ENCODE results near the gene MEI1.

The MEI1 gene

DNA sequence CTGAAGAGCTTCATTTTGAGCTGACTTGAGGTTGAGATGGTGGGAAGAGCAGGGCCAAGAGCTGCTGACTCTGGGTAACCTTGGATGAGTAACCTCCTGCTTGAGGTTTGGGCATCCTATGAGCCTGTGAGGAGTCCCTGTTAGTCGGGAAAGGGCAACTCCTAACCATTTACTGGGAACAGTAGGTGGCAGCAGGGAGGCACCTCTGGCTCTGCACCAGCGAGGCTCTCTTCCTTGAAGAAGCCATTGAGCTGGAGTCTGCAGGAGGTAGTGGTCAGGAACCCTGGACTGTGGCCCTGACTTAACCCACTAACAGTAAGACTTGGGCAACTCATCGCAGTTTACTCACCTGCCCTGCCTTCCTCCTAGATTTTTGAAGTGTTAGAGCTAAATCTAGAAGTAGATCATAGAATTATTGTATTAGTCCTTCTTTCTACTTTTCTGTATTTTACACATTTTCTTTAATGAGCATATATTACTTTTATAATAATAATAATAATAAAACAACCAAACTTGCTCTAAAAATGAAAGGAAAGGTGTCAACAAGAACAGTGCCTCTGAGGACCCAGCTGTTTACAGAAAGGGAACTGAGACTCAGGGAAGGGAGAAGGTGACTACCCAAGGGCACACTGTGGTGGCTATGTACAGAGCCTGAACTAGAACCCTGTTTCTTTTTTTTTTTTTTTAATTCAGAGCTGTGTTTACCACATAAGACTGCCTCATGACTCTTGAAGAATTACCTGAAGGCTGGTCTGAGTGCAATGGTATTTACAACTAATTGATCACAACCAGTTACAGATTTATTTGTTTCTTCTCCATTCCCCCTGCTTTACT, 47.5 kb downstream of the MEI1 start:
- Histone ChIP-seq H3K36me3 (ENCODE audit: insufficient read depth, low read length) (no peaks in the 10 kb centered on the region), H3K27ac (ENCODE audit: low read depth, low read length) (no peak overlapping the region), H3K4me3 (ENCODE audit: low read length) (no peak overlapping the region), H3K9ac (ENCODE audit: low read depth, low read length) (no peak overlapping the region), H3K4me1 (ENCODE audit: insufficient read depth, low read length) (peaks cover 6% of the 10 kb centered on the region; the same call in 1 of the 2 replicates), H3K27me3 (ENCODE audit: insufficient read depth, low read length) (peaks cover 2% of the 10 kb centered on the region; the same call in 1 of the 2 replicates), H3K9me3 (ENCODE audit: insufficient read depth, low read depth, low read length) (no peaks in the 10 kb centered on the region)
- 4% methylated on average over 3 of the region's 3 CpGs for WGBS

DNA sequence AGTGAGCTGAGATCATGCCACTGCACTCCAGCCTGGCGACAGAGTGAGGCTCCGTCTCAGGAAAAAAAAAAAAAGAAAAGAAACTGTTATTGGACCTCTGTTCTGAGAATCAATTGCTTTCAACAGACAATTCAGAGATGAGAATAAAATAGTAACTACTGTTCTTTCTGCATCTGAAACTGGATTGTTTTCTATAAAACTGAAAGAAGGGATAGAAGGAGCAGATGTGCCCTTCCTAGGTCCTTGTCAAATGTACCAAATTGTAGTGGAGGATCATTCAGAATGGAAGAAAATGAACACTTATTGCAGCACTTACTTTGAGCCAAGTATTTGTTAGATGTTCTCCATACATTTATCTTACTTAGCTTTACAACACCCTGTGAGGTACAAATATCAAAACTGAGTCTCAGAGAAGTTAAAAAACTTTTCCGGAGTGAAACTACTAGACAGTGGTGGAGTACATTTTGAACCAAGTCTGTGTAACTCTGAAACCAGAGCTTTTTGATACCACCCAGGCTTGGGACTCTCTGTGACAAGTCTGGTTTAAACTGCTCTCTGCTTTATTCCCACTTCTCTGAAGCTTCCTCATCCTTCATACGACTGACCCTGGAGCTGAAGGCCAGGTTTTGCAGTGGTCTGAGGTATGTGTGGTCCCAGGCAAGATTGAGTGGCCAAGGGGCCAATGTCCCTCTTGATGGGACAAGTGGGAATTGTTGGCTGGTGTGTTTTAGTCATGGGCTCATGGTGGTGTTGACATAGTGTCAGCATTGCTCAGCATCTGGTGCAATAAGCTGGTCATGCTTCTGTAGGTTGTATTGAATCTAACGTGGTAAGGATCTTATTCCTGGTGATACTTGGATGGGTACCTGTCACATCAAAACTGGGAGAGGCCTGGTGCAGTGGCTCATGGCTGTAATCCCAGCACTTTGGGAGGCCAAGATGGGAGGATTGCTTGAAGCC, 53.0 kb downstream of the MEI1 start:
- Histone ChIP-seq H3K27me3 (ENCODE audit: insufficient read depth, low read length) (no peaks in the 10 kb centered on the region), H3K9me3 (ENCODE audit: insufficient read depth, low read depth, low read length) (no peaks in the 10 kb centered on the region), H3K36me3 (ENCODE audit: insufficient read depth, low read length) (no peaks in the 10 kb centered on the region), H3K4me3 (ENCODE audit: low read length) (no peak overlapping the region), H3K9ac (ENCODE audit: low read depth, low read length) (no peak overlapping the region), H3K27ac (ENCODE audit: low read depth, low read length) (no peak overlapping the region), H3K4me1 (ENCODE audit: insufficient read depth, low read length) (peaks cover 14% of the 10 kb centered on the region; the same call in 1 of the 2 replicates)
- 96% methylated on average over 5 of the region's 5 CpGs for WGBS

DNA sequence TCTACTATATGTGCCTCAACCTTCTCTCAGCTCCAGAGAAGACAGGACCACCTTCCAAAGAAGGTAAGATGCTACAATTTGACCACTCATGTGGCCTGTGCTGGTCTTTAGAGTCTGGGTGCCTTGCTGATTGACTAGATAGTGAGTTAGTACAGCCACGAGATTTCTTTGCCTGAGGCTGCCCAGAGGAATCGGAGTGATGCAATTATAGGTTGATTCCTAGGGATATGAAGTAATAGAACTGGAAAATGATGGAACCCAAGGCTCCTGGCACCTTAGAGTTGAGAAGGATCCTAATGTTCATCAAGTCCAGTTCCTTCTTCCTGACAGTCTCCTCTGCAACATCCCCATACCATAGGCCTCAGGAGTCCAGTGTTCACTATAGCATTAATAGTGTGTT, 54.7 kb downstream of the MEI1 start:
- peaks cover 14% of the 10 kb centered on the region; the same call in 1 of the 2 replicates for H3K4me1 ChIP-seq (ENCODE audit: insufficient read depth, low read length)
- WGBS = 45% methylated on average over 2 of the region's 2 CpGs
- H3K9ac ChIP-seq (ENCODE audit: low read depth, low read length) = no peak overlapping the region

DNA sequence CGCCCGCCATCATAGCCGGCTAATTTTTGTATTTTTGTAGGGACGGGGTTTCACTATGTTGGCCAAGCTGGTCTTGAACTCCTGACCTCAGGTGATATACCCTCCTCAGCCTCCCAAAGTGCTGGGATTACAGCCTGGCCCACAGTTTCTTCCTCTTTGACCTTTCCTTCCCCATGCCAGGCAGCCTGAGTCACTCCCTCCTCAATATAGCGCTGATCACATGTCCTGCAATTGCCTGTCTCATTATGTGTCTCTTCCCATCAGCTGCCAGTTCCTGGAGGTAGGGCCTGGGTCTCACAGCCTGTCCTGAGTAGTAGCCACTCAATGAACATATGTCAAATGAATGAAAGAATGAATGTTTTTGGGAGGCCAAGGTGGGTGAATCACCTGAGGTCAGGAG, 58.2 kb downstream of the MEI1 start:
- no peaks in the 10 kb centered on the region for H3K36me3 ChIP-seq (ENCODE audit: insufficient read depth, low read length)
- WGBS = 99% methylated on average over 5 of the region's 5 CpGs
- H3K9me3 ChIP-seq (ENCODE audit: insufficient read depth, low read depth, low read length) = no peaks in the 10 kb centered on the region
- 0 out of 2 replicates have a peak, but pooled peaks cover 8% of the 10 kb centered on the region for H3K4me1 ChIP-seq (ENCODE audit: insufficient read depth, low read length)
- no peak overlapping the region for H3K9ac ChIP-seq (ENCODE audit: low read depth, low read length)
- no peak overlapping the region for H3K27ac ChIP-seq (ENCODE audit: low read depth, low read length)
- H3K27me3 ChIP-seq (ENCODE audit: insufficient read depth, low read length) = no peaks in the 10 kb centered on the region
- no peak overlapping the region for H3K4me3 ChIP-seq (ENCODE audit: low read length)

More for the DNA sequence above, 54.7 kb downstream of the MEI1 start:
- Histone ChIP-seq H3K27me3 (ENCODE audit: insufficient read depth, low read length) (no peaks in the 10 kb centered on the region), H3K36me3 (ENCODE audit: insufficient read depth, low read length) (no peaks in the 10 kb centered on the region), H3K9me3 (ENCODE audit: insufficient read depth, low read depth, low read length) (no peaks in the 10 kb centered on the region), H3K4me3 (ENCODE audit: low read length) (no peak overlapping the region), H3K27ac (ENCODE audit: low read depth, low read length) (no peak overlapping the region)

DNA sequence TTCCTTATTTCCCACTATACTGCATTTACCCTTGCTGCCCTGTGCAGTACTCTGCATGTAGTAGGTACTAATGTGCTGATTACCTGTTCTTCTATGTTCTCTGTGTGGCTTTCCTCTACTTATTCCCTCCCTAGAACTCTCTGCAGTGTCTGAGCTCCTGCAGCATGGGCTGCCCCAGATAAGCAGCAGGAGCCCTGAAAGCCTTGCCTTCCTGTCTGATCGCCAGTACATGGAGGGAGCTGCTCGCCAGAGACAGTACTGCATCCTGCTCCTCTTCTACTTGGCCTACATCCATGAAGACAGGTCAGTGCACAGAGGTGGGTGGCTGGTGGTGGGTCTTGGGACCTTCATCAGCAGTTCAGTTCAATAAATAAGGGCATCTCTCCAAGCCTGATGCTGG, 58.9 kb downstream of the MEI1 start:
- WGBS = 95% methylated on average over 2 of the region's 2 CpGs
- Histone ChIP-seq H3K27ac (ENCODE audit: low read depth, low read length) (no peak overlapping the region), H3K4me3 (ENCODE audit: low read length) (no peak overlapping the region), H3K36me3 (ENCODE audit: insufficient read depth, low read length) (no peaks in the 10 kb centered on the region), H3K9me3 (ENCODE audit: insufficient read depth, low read depth, low read length) (no peaks in the 10 kb centered on the region), H3K4me1 (ENCODE audit: insufficient read depth, low read length) (0 out of 2 replicates have a peak, but pooled peaks cover 8% of the 10 kb centered on the region), H3K9ac (ENCODE audit: low read depth, low read length) (no peak overlapping the region), H3K27me3 (ENCODE audit: insufficient read depth, low read length) (no peaks in the 10 kb centered on the region)

DNA sequence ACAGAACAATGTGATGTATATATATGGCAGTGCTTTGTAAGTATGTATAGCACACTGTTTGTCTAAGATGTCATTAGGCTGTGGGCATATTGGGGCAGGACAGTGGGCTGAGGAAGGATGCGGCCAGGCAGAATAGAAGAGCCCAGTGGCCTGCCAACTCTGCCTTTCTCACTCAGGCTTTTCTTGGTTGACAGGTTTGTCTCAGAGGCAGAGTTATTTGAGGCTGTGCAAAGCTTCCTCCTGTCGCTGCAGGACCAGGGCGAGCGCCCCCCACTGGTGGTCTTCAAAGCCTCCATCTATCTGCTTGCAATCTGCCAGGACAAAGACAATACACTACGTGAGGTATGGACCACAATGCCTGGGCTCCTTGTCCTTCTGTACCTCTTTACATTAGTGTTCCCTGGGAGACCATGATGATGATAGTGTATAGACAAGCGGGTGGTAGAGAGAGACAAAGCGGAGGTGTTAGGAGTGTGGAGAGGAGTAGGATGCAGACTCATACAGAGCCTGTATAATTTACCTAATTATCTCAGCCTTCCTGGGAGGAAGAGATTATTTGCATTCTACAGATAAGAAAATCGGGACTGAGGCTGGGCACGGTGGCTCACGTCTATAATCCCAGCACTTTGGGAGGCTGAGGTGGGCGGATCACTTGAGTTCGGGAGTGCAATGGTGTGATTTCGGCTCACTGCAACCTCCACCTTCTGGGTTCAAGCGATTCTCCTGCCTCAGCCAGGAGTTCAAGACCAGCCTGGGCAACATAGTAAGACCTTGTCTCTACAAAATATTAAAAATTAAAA, 63.9 kb downstream of the MEI1 start:
- Histone ChIP-seq H3K27me3 (ENCODE audit: insufficient read depth, low read length) (no peaks in the 10 kb centered on the region), H3K9me3 (ENCODE audit: insufficient read depth, low read depth, low read length) (no peaks in the 10 kb centered on the region), H3K4me1 (ENCODE audit: insufficient read depth, low read length) (no peaks in the 10 kb centered on the region), H3K9ac (ENCODE audit: low read depth, low read length) (no peak overlapping the region), H3K36me3 (ENCODE audit: insufficient read depth, low read length) (no peaks in the 10 kb centered on the region), H3K27ac (ENCODE audit: low read depth, low read length) (no peak overlapping the region), H3K4me3 (ENCODE audit: low read length) (no peak overlapping the region)
- WGBS = 61% methylated on average over 12 of the region's 14 CpGs

DNA sequence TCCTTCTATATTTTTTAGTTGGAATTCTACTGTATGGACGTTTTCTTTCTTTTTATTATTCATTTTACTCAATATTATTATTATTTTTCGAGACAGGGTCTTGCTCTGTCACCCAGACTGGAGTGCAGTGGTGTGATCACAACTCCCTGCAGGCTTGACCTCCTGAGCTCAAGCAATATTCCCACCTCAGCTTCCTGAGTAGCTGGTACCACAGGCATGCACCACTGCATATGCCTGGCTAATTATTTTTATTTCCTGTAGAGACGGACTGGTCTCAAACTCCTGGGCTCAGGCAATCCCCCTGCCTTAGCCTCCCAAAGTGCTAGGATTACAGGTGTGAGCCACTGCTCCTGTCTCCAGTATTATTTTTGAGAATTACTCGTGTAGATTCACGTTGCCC, 67.2 kb downstream of the MEI1 start:
- no peaks in the 10 kb centered on the region for H3K4me1 ChIP-seq (ENCODE audit: insufficient read depth, low read length)
- H3K4me3 ChIP-seq (ENCODE audit: low read length) = no peak overlapping the region
- no peak overlapping the region for H3K27ac ChIP-seq (ENCODE audit: low read depth, low read length)
- H3K27me3 ChIP-seq (ENCODE audit: insufficient read depth, low read length) = no peaks in the 10 kb centered on the region
- H3K9ac ChIP-seq (ENCODE audit: low read depth, low read length) = no peak overlapping the region
- WGBS = 96% methylated on average over 4 of the region's 5 CpGs
- no peaks in the 10 kb centered on the region for H3K36me3 ChIP-seq (ENCODE audit: insufficient read depth, low read length)
- H3K9me3 ChIP-seq (ENCODE audit: insufficient read depth, low read depth, low read length) = no peaks in the 10 kb centered on the region

DNA sequence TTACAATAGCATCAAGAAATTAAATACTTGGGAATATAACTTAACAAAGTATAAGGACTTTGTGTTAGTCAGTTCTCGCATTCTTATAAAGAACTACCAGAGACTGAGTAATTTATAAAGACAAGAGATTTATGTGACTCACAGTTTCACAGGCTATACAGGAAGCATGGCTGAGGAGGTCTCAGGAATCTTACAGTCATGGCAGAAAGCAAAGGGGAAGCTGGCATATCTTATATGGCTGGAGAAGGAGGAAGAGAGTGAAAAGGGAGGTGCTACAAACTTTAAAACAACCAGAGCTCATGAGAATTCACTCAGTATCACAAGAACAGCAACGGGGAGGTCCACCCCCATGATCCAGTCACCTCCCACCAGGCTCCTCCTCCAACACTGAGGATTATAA, 69.1 kb downstream of the MEI1 start:
- Histone ChIP-seq H3K9ac (ENCODE audit: low read depth, low read length) (no peak overlapping the region), H3K27ac (ENCODE audit: low read depth, low read length) (no peak overlapping the region), H3K27me3 (ENCODE audit: insufficient read depth, low read length) (no peaks in the 10 kb centered on the region), H3K9me3 (ENCODE audit: insufficient read depth, low read depth, low read length) (no peaks in the 10 kb centered on the region), H3K4me3 (ENCODE audit: low read length) (no peak overlapping the region), H3K36me3 (ENCODE audit: insufficient read depth, low read length) (no peaks in the 10 kb centered on the region), H3K4me1 (ENCODE audit: insufficient read depth, low read length) (no peaks in the 10 kb centered on the region)
- 100% methylated on average over 1 of the region's 2 CpGs for WGBS

DNA sequence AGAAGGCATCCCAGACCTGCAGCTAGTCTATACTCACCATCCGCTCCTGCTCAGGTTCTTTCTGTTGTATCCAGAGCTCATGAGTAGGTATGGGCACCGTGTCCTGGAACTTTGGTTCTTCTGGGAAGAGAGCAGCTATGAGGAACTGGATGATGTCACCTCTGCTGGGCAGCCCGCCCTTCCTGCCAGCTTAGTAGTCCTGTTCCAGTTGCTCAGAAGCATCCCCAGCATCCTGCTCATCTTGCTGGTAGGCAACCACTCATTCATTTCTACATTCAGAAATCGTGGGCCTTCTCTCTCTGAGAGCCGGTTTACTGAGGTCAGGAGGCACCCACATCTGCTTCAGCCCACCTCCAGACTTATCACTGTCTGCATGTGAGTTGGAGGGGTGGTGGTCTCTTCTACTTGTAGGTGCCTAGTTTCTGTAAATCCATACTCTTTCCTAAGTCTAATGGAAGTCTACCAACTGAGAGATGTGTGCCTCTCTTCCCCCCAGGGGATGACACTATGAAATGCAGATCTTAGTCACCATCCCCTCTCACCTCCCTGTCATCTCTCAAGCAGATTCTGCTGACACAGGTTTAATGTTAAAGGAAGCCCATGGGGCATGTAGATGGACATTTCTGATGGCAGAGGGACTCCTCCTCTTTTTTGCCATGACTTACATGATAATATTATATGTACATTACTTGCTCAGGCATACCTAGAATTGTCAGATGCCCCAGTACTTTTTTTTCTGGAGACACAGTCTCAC, 71.6 kb downstream of the MEI1 start:
- Histone ChIP-seq H3K9ac (ENCODE audit: low read depth, low read length) (no peak overlapping the region), H3K4me1 (ENCODE audit: insufficient read depth, low read length) (peaks cover 1% of the 10 kb centered on the region; the same call in 1 of the 2 replicates), H3K36me3 (ENCODE audit: insufficient read depth, low read length) (no peaks in the 10 kb centered on the region), H3K27me3 (ENCODE audit: insufficient read depth, low read length) (no peaks in the 10 kb centered on the region), H3K4me3 (ENCODE audit: low read length) (no peak overlapping the region), H3K9me3 (ENCODE audit: insufficient read depth, low read depth, low read length) (no peaks in the 10 kb centered on the region), H3K27ac (ENCODE audit: low read depth, low read length) (no peak overlapping the region)
- 87% methylated on average over 5 of the region's 5 CpGs for WGBS

DNA sequence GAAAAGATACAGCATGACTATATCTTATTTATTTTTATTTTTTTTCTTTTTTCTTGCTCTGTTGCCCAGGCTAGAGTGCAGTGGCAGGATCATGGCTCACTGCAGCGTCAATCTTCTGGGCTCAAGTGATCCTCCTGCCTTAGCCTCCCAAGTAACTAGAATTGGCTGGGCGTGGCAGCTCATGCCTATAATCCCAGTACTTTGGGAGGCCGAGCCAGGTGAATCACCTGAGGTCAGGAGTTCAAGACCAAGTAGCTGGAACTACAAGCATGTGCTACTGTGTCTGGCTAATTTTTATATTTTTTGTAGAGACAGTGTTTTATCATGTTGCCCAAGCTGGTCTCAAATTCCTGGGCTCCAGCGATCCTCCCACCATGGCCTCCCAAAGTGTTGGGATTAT, 72.9 kb downstream of the MEI1 start:
- H3K27me3 ChIP-seq (ENCODE audit: insufficient read depth, low read length) = no peaks in the 10 kb centered on the region
- H3K9me3 ChIP-seq (ENCODE audit: insufficient read depth, low read depth, low read length) = no peaks in the 10 kb centered on the region
- H3K4me1 ChIP-seq (ENCODE audit: insufficient read depth, low read length) = peaks cover 6% of the 10 kb centered on the region; the same call in 1 of the 2 replicates
- no peak overlapping the region for H3K27ac ChIP-seq (ENCODE audit: low read depth, low read length)
- no peaks in the 10 kb centered on the region for H3K36me3 ChIP-seq (ENCODE audit: insufficient read depth, low read length)
- WGBS = 89% methylated on average over 4 of the region's 4 CpGs
- H3K9ac ChIP-seq (ENCODE audit: low read depth, low read length) = no peak overlapping the region
- H3K4me3 ChIP-seq (ENCODE audit: low read length) = no peak overlapping the region
